AG10803 (cell line): Measurements from ENCODE around the gene FMO5.
"Not testable (repeated sequence)": the region's sequence is repeated elsewhere in the genome, so short reads cannot be mapped to it uniquely, and the experiment has no call there.

Experiments
- DNase-seq: peaks from one replicate; pipeline ENCODE4 v3.0.0; 2010; ENCODE audit warnings: low read depth
- H3K4me3 ChIP-seq: 2 replicates; pipeline ENCODE4 v1.5.1; 2011; ENCODE audit warnings: mild to moderate bottlenecking, low read length, control low read depth
- CTCF ChIP-seq: conservative IDR thresholded peaks from 2 replicates; pipeline ENCODE4 v1.5.1; 2011; ENCODE audit warnings: mild to moderate bottlenecking, low read length, control low read depth, inconsistent platforms

Gene FMO5

GRCh38 chr1:147163019-147163418 is 62.1 kb downstream of the FMO5 start:
- no peak for TF ChIP-seq CTCF
- no peak for DNase-seq
- no peak overlapping the region for H3K4me3 ChIP-seq

GRCh38 chr1:147162093-147162492 is 63.0 kb downstream of the FMO5 start:
- H3K4me3 ChIP-seq, result no peak overlapping the region
- no peak for TF ChIP-seq CTCF
- no peak for DNase-seq

GRCh38 chr1:147157116-147157515 is 68.0 kb downstream of the FMO5 start:
- peak; percentile 20 for DNase-seq
- H3K4me3 ChIP-seq, result not testable (repeated sequence)

GRCh38 chr1:147156642-147157041 is 68.5 kb downstream of the FMO5 start:
- no peak for DNase-seq
- H3K4me3 ChIP-seq, result no peak overlapping the region
- no peak for TF ChIP-seq CTCF

- no peak overlapping the region for H3K4me3 ChIP-seq
- no peak for DNase-seq
- no peak for TF ChIP-seq CTCF
Observed at GRCh38 chr1:147152772-147153171, 72.4 kb downstream of the FMO5 start.

GRCh38 chr1:147151244-147151643 is 73.9 kb downstream of the FMO5 start:
- no peak for TF ChIP-seq CTCF
- no peak for DNase-seq
- no peak overlapping the region for H3K4me3 ChIP-seq

GRCh38 chr1:147142886-147143285 is 82.3 kb downstream of the FMO5 start:
- DNase-seq, result no peak
- no peak overlapping the region for H3K4me3 ChIP-seq
- no peak for TF ChIP-seq CTCF
